ENCODE measurements around the gene TMEM244.
"Not testable (repeated sequence)": the region's sequence is repeated elsewhere in the genome, so short reads cannot be mapped to it uniquely, and the experiment has no call there.

The TMEM244 gene

GRCh38 chr6:129866688-129867087, 5.6 kb upstream of the TMEM244 start:
- no peak for DNase-seq

GRCh38 chr6:129866256-129866655, 5.1 kb upstream of the TMEM244 start:
- no peak for DNase-seq

- no peak for DNase-seq
Observed at GRCh38 chr6:129865013-129865412, 3.9 kb upstream of the TMEM244 start.

- no peak for DNase-seq
Observed at GRCh38 chr6:129863664-129864063, 2.5 kb upstream of the TMEM244 start.

- no peak for DNase-seq
Observed at GRCh38 chr6:129859524-129859923, 1.6 kb downstream of the TMEM244 start.

GRCh38 chr6:129857838-129858237, 3.3 kb downstream of the TMEM244 start:
- DNase-seq: no peak

- DNase-seq: no peak
Observed at GRCh38 chr6:129853996-129854711, 7.0 kb downstream of the TMEM244 start.

GRCh38 chr6:129852257-129852858, 8.8 kb downstream of the TMEM244 start:
- peak in 1 of 5 experiments; percentile 29 for DNase-seq

- no peak for DNase-seq
Observed at GRCh38 chr6:129849456-129849855, 11.7 kb downstream of the TMEM244 start.

- DNase-seq: no peak
Observed at GRCh38 chr6:129846761-129847160, 14.4 kb downstream of the TMEM244 start.

GRCh38 chr6:129845696-129846095, 15.4 kb downstream of the TMEM244 start:
- no peak for DNase-seq

- no peak for DNase-seq
Observed at GRCh38 chr6:129844118-129844891, 16.8 kb downstream of the TMEM244 start.

GRCh38 chr6:129843573-129843972, 17.5 kb downstream of the TMEM244 start:
- DNase-seq: peak in 1 of 5 experiments; percentile 71

GRCh38 chr6:129842881-129843409, 18.2 kb downstream of the TMEM244 start:
- DNase-seq: no peak

GRCh38 chr6:129842137-129842536, 19.0 kb downstream of the TMEM244 start:
- no peak for DNase-seq

- DNase-seq: not testable (repeated sequence)
Observed at GRCh38 chr6:129839562-129839961, 21.6 kb downstream of the TMEM244 start.

- no peak for DNase-seq
Observed at GRCh38 chr6:129835691-129836090, 25.4 kb downstream of the TMEM244 start.

GRCh38 chr6:129832299-129832698, 28.8 kb downstream of the TMEM244 start:
- no peak for DNase-seq

GRCh38 chr6:129828229-129828628, 32.9 kb downstream of the TMEM244 start:
- no peak for DNase-seq

GRCh38 chr6:129818251-129818650, 42.9 kb downstream of the TMEM244 start:
- peak in 1 of 5 experiments; percentile 80 for DNase-seq

- no peak for DNase-seq
Observed at GRCh38 chr6:129817821-129818220, 43.3 kb downstream of the TMEM244 start.

GRCh38 chr6:129817332-129817731, 43.8 kb downstream of the TMEM244 start:
- no peak for DNase-seq

- no peak for DNase-seq
Observed at GRCh38 chr6:129812145-129812777, 48.9 kb downstream of the TMEM244 start.

Data from T-helper 2 cell (primary cell).